PC-9 (cell line): ENCODE data around the gene GBGT1. TPM values are rescaled to one million over a fixed set of nuclear protein-coding genes. Genes with fewer than 3 reads are reported as not detected.

ENCODE experiments used
- total RNA-seq: library from RNA; stranded (reverse); gene quantifications from 2 replicates; pipeline ENCODE4 v1.2.3, GENCODE V29; 2021

Gene GBGT1
- total RNA-seq, 1 experiment from 2014 or later: 1.2 TPM

Other genes starting within 250 kb of the GBGT1 start
- gene TSC1, start 219.3 kb downstream of the GBGT1 start, total RNA-seq: 51.2 and 61.0 TPM in 2 replicates
- gene GFI1B, start 185.2 kb downstream of the GBGT1 start, total RNA-seq: not detected in 2 replicates
- 79.6 and 107 TPM in 2 replicates for gene GTF3C5, start 132.9 kb downstream of the GBGT1 start, total RNA-seq
- gene CEL, start 101.9 kb downstream of the GBGT1 start, total RNA-seq: 2.7 TPM in 2 replicates
- gene RALGDS, start 42.7 kb downstream of the GBGT1 start, total RNA-seq: 24.8 and 30.0 TPM in 2 replicates
- gene OBP2B, start 45.3 kb upstream of the GBGT1 start, total RNA-seq: not detected in 2 replicates
- 0.96 and 1.2 TPM in 2 replicates for gene ABO, start 111.3 kb upstream of the GBGT1 start, total RNA-seq
- gene SURF6, start 172.3 kb upstream of the GBGT1 start, total RNA-seq: 21.2 and 29.8 TPM in 2 replicates
- gene MED22, start 184.2 kb upstream of the GBGT1 start, total RNA-seq: 38.2 and 38.7 TPM in 2 replicates
- gene RPL7A, start 184.3 kb upstream of the GBGT1 start, total RNA-seq: 2,381 and 2,937 TPM in 2 replicates
- 57.7 and 69.1 TPM in 2 replicates for gene SURF1, start 192.6 kb upstream of the GBGT1 start, total RNA-seq
- gene SURF2, start 192.6 kb upstream of the GBGT1 start, total RNA-seq: 18.1 and 28.6 TPM in 2 replicates
- gene SURF4, start 212.1 kb upstream of the GBGT1 start, total RNA-seq: 199 and 233 TPM in 2 replicates
- 3.1 and 4.8 TPM in 2 replicates for gene STKLD1, start 212.5 kb upstream of the GBGT1 start, total RNA-seq